Neuron (in vitro differentiated cells): ENCODE data around the gene L3MBTL3.

Experiments used
- H2AFZ ChIP-seq: one replicate; pipeline ENCODE4 v1.6.1; 2013; ENCODE audit warnings: low read depth, mild to moderate bottlenecking, inconsistent platforms, low read length, moderate library complexity
- H3K27me3 ChIP-seq: one replicate; pipeline ENCODE4 v1.6.1; 2013; ENCODE audit warnings: low read length; ENCODE audit not compliant: insufficient read depth
- H3K36me3 ChIP-seq: one replicate; pipeline ENCODE4 v1.6.1; 2013; ENCODE audit warnings: low read length; ENCODE audit not compliant: insufficient read depth
- H3K4me1 ChIP-seq: one replicate; pipeline ENCODE4 v1.6.1; 2013; ENCODE audit warnings: low read length; ENCODE audit not compliant: insufficient read depth
- H3K4me3 ChIP-seq: 2 replicates; pipeline ENCODE4 v1.5.1; 2013; ENCODE audit warnings: mild to moderate bottlenecking, low read length, moderate library complexity
- H3K9me3 ChIP-seq: one replicate; pipeline ENCODE4 v1.6.1; 2013; ENCODE audit warnings: low read length

The L3MBTL3 gene

GRCh38 chr6:130069485-130069884 is 51.1 kb downstream of the L3MBTL3 start:
- no peaks in the 10 kb centered on the region for H3K9me3 ChIP-seq
- H3K27me3 ChIP-seq = no peaks in the 10 kb centered on the region
- H2AFZ ChIP-seq = no peak overlapping the region
- H3K4me1 ChIP-seq = peaks cover 10% of the 10 kb centered on the region
- peaks cover 17% of the 10 kb centered on the region for H3K36me3 ChIP-seq
- no peak overlapping the region for H3K4me3 ChIP-seq

DNA sequence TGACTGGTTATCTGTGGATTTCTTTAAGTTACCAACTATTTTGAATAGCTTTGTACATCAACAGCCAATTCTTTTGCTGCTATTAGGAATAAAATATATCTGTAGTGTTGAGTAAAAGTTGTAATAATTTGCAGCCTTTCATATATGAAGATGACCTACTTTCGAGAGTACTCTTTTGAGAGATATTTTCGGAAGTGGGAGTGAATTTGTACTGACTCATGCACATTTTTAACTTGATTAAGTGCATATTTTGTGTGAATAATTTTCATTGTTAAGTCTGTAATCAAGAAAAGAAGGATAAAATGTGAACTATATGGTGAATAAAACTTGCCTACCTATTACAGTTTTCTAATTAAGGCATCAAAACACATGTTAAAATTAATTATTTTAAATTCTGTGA is 51.9 kb downstream of the L3MBTL3 start:
- Histone ChIP-seq H3K9me3 (no peaks in the 10 kb centered on the region), H3K27me3 (no peaks in the 10 kb centered on the region), H2AFZ (no peak overlapping the region), H3K4me1 (peaks cover 10% of the 10 kb centered on the region), H3K4me3 (no peak overlapping the region), H3K36me3 (peaks cover 17% of the 10 kb centered on the region)

DNA sequence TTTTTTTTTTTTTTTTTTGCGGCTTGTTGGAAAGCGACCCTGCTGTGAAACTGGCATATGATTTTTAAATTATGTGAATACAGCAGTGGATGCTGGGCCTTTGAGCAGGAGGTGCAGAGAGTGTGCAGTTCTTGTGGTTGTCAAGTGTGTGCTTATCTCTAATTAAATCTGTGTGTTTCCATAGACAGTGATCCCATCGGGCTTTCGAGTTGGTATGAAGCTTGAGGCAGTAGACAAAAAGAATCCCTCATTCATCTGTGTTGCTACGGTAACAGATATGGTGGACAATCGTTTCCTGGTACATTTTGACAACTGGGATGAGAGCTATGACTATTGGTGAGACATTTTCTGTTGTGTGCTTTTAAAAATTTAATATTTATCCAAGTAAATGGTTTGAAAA is 52.4 kb downstream of the L3MBTL3 start:
- Histone ChIP-seq H2AFZ (no peak overlapping the region), H3K27me3 (no peaks in the 10 kb centered on the region), H3K36me3 (peaks cover 17% of the 10 kb centered on the region), H3K9me3 (no peaks in the 10 kb centered on the region), H3K4me1 (peaks cover 11% of the 10 kb centered on the region), H3K4me3 (no peak overlapping the region)

- Histone ChIP-seq H3K4me3 (no peak overlapping the region), H3K9me3 (no peaks in the 10 kb centered on the region), H3K36me3 (peaks cover 3% of the 10 kb centered on the region), H3K4me1 (peaks cover 10% of the 10 kb centered on the region), H2AFZ (no peak overlapping the region), H3K27me3 (no peaks in the 10 kb centered on the region)
These were observed 57.6 kb downstream of the L3MBTL3 start for GRCh38 chr6:130075879-130076460.

- Histone ChIP-seq H3K36me3 (peaks cover 3% of the 10 kb centered on the region), H2AFZ (no peak overlapping the region), H3K4me3 (no peak overlapping the region), H3K27me3 (no peaks in the 10 kb centered on the region), H3K9me3 (no peaks in the 10 kb centered on the region), H3K4me1 (peaks cover 7% of the 10 kb centered on the region)
These were observed 58.1 kb downstream of the L3MBTL3 start for GRCh38 chr6:130076512-130076911.

DNA sequence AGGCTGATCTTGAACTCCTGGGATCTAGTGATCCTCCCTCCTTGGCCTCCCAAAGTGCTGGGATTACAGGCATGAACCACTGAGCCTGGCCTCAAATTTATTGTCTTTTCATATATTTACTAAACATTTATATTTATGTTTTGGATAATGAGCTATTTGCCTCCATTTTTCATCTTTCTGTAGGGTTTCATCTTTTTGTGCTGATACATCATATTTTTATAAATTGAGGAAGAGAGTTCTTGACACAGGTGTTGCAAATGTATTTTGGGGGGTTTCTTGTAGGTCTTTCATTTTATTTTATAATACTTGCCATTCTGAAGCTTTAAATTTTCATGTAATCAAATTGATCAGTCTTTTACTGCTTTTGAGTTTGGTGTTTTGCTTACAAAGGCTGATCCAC is 72.4 kb downstream of the L3MBTL3 start:
- peaks cover 4% of the 10 kb centered on the region for H3K36me3 ChIP-seq
- H3K4me1 ChIP-seq = no peaks in the 10 kb centered on the region
- no peak overlapping the region for H2AFZ ChIP-seq
- no peaks in the 10 kb centered on the region for H3K27me3 ChIP-seq
- H3K9me3 ChIP-seq = no peaks in the 10 kb centered on the region
- no peak overlapping the region for H3K4me3 ChIP-seq

DNA sequence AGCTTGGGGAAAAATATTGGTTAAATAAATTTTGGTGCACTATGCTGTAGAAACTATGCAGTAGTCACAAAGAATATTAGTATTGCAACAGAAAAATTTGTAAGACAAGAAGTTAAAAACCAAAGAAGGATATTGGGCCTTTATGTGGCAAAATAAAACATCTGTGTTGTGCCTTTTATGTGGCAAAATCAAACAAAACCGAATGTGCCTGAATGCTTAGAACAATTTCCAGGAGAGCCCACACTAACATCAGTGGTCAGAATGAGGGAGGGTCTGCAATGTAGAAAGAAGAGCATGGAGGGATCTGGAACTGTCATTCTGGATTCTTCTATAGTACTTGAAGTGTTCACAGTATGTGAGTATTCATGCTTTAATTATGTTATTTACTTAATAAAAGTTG is 75.2 kb downstream of the L3MBTL3 start:
- no peak overlapping the region for H3K4me3 ChIP-seq
- no peaks in the 10 kb centered on the region for H3K9me3 ChIP-seq
- peaks cover 9% of the 10 kb centered on the region for H3K36me3 ChIP-seq
- H2AFZ ChIP-seq = no peak overlapping the region
- no peaks in the 10 kb centered on the region for H3K4me1 ChIP-seq
- no peaks in the 10 kb centered on the region for H3K27me3 ChIP-seq

DNA sequence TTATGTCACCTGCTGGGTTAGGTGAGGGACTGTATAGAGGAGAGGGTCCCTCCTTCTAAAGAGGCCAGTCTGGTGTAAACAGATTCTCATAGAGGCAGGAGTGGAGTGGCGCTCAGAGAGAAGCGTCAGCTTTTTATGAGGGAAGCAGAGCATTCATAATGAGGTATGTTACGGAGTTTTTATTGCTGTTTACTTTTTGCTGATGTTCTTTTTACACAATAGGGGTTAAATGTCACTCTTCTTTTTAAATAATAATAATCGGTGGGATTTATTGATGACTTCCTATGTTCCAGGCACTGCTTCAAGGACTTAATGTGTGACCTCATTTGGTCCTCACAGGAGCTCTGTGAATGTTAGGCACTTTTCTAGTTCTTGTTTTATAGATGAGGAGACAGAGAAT is 79.9 kb downstream of the L3MBTL3 start:
- Histone ChIP-seq H3K4me1 (no peaks in the 10 kb centered on the region), H3K9me3 (no peaks in the 10 kb centered on the region), H3K36me3 (peaks cover 9% of the 10 kb centered on the region), H3K4me3 (no peak overlapping the region), H2AFZ (no peak overlapping the region), H3K27me3 (no peaks in the 10 kb centered on the region)

GRCh38 chr6:130099119-130099518 is 80.7 kb downstream of the L3MBTL3 start:
- Histone ChIP-seq H3K36me3 (peaks cover 9% of the 10 kb centered on the region), H3K4me3 (no peak overlapping the region), H3K27me3 (no peaks in the 10 kb centered on the region), H3K4me1 (no peaks in the 10 kb centered on the region), H2AFZ (no peak overlapping the region), H3K9me3 (no peaks in the 10 kb centered on the region)

GRCh38 chr6:130105996-130106704 is 87.8 kb downstream of the L3MBTL3 start:
- H3K27me3 ChIP-seq = no peaks in the 10 kb centered on the region
- H3K4me3 ChIP-seq = no peak overlapping the region
- H3K9me3 ChIP-seq = no peaks in the 10 kb centered on the region
- no peak overlapping the region for H2AFZ ChIP-seq
- H3K4me1 ChIP-seq = no peaks in the 10 kb centered on the region
- H3K36me3 ChIP-seq = peaks cover 4% of the 10 kb centered on the region

DNA sequence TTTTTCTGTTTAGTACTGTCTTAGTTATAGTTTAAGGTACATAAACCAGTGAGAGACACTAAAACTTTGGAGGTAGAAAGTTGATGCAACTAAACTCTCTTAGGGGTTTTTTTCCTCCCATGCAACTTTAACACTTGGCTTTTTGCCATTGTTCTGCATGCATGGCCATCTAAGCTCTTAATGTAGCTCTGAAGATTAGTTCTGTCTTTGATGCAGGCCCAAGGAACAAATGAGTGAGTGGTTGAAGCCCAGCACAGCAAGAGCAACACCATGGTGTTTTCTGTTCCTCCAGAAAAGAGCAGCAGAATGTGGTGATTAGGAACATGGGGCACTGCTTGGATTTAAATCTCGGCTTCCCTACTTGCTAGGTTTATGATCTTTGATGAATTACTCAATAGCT is 89.3 kb downstream of the L3MBTL3 start:
- Histone ChIP-seq H3K27me3 (no peaks in the 10 kb centered on the region), H3K4me1 (no peaks in the 10 kb centered on the region), H3K36me3 (peaks cover 4% of the 10 kb centered on the region), H3K4me3 (no peak overlapping the region), H2AFZ (no peak overlapping the region), H3K9me3 (no peaks in the 10 kb centered on the region)

GRCh38 chr6:130111031-130111430 is 92.7 kb downstream of the L3MBTL3 start:
- Histone ChIP-seq H2AFZ (no peak overlapping the region), H3K36me3 (peaks cover 4% of the 10 kb centered on the region), H3K27me3 (no peaks in the 10 kb centered on the region), H3K4me3 (no peak overlapping the region), H3K9me3 (no peaks in the 10 kb centered on the region), H3K4me1 (no peaks in the 10 kb centered on the region)

GRCh38 chr6:130113201-130113710 is 94.9 kb downstream of the L3MBTL3 start:
- Histone ChIP-seq H3K9me3 (no peaks in the 10 kb centered on the region), H3K4me3 (no peak overlapping the region), H2AFZ (no peak overlapping the region), H3K36me3 (no peaks in the 10 kb centered on the region), H3K4me1 (peaks cover 6% of the 10 kb centered on the region), H3K27me3 (no peaks in the 10 kb centered on the region)
